ENCODE measurements around the gene PMP22.
A peak's percentile ranks its signal among the peaks of the same experiment; 100 is the strongest.

DNA sequence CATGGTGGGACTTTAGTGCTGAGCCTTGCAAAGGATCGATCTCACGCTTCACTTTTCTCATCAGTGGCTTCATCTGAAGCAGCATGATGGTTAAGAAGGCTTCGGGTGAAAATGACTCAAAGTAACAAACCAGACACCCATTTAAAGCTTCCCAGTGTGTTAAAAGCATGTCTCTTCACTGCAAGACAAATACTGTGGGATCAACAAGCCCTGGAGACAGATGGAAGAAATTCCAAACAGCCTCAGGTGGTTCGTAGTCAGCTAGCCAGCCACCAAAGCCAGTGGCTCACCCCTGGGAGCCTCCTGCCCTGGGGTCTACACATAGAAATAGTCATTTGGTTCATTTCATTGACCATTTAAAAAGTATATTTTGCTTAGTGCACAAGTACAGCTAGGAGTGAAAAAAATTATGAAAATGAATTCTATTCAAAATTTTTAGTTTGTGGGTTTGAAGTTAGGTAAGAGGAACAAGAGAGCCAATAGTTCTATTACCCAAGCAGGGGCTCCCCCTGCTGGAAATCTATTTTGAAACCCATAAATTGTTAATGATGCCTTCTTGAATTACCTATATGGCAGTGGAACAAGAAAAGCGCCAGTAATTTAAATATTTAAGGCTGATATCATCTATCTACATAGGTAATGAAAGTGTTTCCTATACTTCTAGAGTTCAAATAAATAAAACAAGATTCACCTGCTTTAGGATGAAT, 51.6 kb downstream of the PMP22 start:
- TF ChIP-seq, protein P1, sequence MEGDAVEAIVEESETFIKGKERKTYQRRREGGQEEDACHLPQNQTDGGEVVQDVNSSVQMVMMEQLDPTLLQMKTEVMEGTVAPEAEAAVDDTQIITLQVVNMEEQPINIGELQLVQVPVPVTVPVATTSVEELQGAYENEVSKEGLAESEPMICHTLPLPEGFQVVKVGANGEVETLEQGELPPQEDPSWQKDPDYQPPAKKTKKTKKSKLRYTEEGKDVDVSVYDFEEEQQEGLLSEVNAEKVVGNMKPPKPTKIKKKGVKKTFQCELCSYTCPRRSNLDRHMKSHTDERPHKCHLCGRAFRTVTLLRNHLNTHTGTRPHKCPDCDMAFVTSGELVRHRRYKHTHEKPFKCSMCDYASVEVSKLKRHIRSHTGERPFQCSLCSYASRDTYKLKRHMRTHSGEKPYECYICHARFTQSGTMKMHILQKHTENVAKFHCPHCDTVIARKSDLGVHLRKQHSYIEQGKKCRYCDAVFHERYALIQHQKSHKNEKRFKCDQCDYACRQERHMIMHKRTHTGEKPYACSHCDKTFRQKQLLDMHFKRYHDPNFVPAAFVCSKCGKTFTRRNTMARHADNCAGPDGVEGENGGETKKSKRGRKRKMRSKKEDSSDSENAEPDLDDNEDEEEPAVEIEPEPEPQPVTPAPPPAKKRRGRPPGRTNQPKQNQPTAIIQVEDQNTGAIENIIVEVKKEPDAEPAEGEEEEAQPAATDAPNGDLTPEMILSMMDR (conservative IDR thresholded peaks at IDR 0.05) = peak; percentile 42; the same call in 1 of the 2 replicates
- no peak for TF ChIP-seq EZH2 (IDR thresholded peaks at IDR 0.05; ENCODE audit: low read depth)

Data from PC-9 (cell line).